ENCODE data around the gene MDC1.

The MDC1 gene

GRCh38 chr6:30691208-30691847 is 25.8 kb downstream of the MDC1 start:
- peak; percentile 24 for DNase-seq

DNA sequence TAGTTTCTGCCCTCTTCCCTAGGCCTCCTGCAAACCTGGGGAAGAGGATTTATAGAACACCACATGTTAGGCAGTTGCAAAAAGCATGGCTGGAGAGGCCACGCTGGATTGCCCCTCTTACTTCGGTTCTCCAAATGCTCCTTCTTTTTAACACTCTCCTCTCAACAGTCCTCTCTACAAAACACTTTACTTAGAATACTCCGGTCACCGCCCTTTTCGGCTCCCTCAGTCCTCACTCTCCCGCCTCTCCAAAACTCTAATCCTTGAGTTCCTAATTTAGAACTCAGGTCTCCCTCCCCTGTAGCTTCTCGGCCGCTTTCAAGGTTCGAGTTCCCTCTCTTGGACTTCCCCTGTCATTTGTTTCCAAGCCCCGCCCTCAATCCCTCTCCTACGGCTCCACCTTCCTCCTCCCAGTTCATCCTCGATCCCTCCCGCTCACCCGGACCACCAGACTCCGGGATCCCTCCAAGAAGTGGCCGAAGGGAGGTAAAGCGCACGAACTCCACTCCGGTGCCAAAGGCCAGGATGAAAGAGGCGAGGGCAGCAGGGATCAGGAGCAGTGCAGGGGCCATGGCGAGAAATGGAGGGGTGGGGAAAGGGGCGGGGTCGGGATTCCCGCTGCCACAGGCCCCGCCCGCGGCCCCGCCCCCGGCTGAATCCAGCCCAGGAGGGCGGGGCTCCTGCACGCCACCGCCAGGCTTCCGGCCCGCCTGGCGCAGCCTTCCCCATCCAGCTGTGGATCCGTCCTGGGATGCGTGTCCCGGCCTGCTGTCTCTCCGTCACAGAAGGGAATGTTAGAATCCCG is 26.5 kb downstream of the MDC1 start, which contains the start of gene NRM:
NRM (minus strand) TSS at position 582 of the 805 bp plus-strand sequence; CDS start at position 572, 10 bp downstream.
- DNase-seq: peak; percentile 93

GRCh38 chr6:30689985-30690384 is 27.1 kb downstream of the MDC1 start:
- DNase-seq: no peak

GRCh38 chr6:30689022-30689865 is 27.8 kb downstream of the MDC1 start:
- DNase-seq: no peak

GRCh38 chr6:30688569-30688968 is 28.5 kb downstream of the MDC1 start:
- no peak for DNase-seq

GRCh38 chr6:30687659-30688431 is 29.2 kb downstream of the MDC1 start:
- peak; percentile 63 for DNase-seq

DNA sequence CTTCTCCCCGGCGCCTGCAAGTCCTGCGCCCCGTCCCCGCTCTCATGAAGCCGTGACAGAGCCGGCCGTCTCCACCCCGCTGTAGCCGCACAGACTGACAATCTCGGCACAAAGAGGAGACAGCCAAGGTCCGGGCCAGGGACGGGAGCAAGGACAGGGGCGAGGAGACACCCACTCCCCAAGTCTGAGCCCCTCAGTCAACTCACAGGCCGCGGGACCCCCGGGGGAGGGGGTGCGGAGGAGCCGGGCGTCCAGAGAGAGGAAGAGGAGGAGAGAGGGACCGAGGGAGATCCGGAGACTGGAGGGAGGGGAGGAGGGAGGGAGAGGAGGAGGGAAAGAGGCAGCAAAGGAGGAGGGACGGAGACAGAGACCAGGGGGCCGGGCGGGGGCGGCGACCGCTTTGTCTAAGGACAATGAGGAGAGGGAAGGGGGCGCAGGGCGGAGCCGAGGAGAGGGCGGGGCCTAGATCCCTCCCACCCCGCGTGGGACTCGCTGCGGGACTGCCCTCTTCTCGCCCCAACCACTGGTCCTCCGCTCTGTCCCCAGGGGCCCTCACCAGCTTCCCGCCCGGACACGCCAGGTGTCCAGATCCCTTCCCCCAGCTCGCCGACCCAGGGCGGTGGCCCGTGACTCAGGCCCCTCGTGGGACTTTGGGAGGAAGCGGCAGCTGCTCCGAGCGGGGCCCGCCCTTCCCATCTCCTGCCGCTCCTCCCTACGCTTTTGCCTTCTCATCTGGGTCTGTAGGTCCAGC is 30.0 kb downstream of the MDC1 start:
- DNase-seq: peak; percentile 83

DNA sequence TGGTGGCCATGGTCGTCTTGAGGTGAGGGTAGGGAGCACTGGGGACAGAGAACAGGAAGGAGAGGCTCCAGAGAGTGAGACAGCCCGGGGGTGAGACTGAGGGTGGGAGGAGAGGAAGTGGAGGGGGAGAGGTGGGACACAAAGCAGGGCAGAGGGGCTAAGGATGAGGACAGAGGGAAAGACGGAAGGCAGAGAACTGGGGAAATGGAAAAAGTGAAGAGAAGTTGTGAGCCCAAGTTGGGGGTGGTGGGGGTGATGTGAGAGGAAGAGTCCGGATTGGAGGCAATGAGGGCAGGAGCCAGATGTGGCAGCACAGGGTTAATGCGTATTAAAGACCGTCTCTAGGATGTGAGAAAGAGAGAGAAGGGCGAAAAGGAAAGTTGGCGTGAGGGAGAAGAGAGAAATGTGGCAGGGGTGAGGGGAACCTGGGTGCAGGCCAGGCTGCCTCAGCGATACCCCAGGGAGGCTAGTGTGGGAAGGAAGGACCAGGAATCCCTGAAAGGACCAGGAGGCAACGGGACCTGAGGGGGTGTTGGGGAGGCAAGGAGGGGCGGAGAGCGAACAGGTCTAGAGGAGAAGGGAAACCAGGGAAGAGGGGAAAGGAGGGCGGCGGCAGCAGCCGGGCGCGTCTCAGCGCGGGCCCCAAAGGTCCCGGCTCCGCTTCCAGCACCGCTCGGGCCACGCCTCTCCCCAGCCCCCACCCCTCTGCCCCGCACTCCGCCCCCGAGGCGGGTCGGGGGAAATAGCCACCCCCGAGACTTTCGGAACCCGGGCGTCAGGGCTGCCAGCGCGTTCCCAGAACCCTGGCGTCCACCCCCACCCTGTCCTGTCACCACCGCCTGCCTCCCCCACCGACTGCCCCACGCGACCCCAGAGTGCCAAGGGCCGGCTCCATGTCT is 30.8 kb downstream of the MDC1 start, which contains the start of gene PPP1R18:
PPP1R18 (minus strand) TSS at position 637 of the 899 bp plus-strand sequence; CDS start at position 10, 627 bp downstream.
- DNase-seq: no peak

DNA sequence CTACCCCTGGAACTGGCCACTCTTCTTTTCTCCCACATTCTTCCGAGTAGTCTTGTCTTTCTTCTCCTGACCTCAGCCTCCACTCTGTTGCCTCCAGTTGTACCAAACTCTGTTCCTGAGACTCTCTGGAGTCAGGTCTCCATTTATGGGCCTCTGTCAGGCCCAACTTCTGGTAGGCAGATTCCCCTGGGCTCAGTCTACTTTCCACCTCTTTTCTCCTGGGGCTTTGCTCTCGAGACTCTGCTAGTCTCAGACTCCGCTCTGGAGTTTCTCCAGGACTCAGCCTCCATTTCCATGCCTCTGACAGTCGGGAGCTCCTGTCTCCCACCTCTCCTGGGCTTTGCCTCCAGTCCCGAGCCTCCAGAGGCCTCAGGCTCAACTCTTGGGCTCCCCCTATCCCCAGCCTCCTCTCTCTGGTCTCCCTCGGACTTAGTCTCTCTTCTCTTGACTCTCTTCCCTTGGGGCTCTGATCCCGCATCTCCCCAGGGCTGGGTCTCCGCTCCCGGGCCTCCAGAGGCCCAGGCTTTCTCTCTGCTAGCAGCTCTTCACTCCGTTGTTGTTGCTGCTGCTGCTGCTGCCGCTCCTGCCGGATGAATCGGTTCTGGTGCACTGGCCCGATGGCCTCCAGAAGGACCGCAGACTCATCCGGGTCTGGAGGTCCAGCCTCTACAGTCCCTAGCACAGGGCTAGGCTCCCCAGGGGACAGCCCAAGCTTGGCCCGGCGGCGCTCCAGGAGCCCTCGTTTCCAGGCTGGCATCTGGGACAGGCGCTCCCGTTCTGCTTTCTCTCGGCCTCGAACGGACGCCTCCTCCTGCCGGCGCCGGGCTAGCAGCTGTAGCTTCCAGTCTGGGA is 31.7 kb downstream of the MDC1 start:
- DNase-seq: no peak

- no peak for DNase-seq
Measured at GRCh38 chr6:30684386-30685156, 32.5 kb downstream of the MDC1 start.

- DNase-seq: no peak
Measured at GRCh38 chr6:30683980-30684338, 33.1 kb downstream of the MDC1 start.

- no peak for DNase-seq
Measured at GRCh38 chr6:30683183-30683979, 33.7 kb downstream of the MDC1 start.

GRCh38 chr6:30682143-30683117 is 34.7 kb downstream of the MDC1 start:
- DNase-seq: no peak

- no peak for DNase-seq
Measured at GRCh38 chr6:30681766-30682142, 35.3 kb downstream of the MDC1 start.

DNA sequence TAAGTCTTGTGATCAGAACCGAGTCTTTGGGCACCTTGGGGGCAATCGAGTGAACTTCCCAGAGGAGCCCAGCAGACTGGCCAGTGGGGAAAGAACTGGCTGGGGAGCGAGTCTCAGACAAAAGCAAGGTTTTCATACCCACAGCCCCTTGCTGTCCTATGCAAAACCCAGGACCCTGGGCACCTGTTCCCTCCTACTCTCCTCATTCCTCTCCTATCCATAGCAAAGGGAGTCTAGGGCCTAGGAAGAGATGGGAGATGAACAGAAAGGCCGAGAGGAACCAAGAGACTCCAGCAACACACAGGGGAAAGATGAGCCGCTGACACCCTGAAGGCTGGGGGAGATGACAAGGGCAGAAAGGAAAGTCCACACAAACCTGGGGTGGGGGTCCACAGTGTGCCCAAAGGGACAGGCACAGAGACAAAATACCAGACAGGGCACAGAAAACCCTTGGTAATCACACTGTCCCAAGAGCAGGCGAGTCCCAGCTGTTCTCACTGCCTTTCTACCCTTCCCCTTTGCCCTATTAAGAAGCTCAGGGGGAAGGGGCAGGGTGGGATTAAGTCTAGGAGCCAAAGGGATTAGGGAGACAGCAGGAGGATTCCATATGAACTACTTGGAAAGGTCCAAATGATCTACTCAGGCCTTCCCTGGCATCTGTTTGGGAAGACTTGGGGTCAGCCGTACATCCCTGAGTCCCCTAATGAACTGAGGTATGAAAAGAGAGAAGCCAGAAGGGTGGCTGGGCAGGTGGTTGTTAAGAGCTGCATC is 37.1 kb downstream of the MDC1 start:
- no peak for DNase-seq

Measured in NCI-H2171 treated with DMSO at 0.1 percent for 48 hours (cell line).